Measurements from ENCODE around the gene HIPK4.
"Not testable (repeated sequence)": the region's sequence is repeated elsewhere in the genome, so short reads cannot be mapped to it uniquely, and the experiment has no call there.

HIPK4 gene

GRCh38 chr19:40392894-40393517 lies 3.0 kb upstream of the HIPK4 start:
- DNase-seq = no peak

- DNase-seq = no peak
These were observed 2.1 kb upstream of the HIPK4 start for GRCh38 chr19:40392123-40392522.

- DNase-seq = no peak
These were observed 437 bp downstream of the HIPK4 start for GRCh38 chr19:40389404-40390083.

- DNase-seq = no peak
These were observed 1.5 kb downstream of the HIPK4 start for GRCh38 chr19:40388481-40388880.

GRCh38 chr19:40387155-40387554 lies 2.8 kb downstream of the HIPK4 start:
- no peak for DNase-seq

- DNase-seq = no peak
These were observed 6.2 kb downstream of the HIPK4 start for GRCh38 chr19:40383668-40384248.

GRCh38 chr19:40381321-40381720 lies 8.7 kb downstream of the HIPK4 start:
- DNase-seq = no peak

- no peak for DNase-seq
These were observed 9.6 kb downstream of the HIPK4 start for GRCh38 chr19:40380199-40381037.

GRCh38 chr19:40379446-40380198 lies 10.4 kb downstream of the HIPK4 start:
- DNase-seq = no peak

- DNase-seq = no peak
These were observed 11.5 kb downstream of the HIPK4 start for GRCh38 chr19:40378509-40378908.

GRCh38 chr19:40377876-40378385 lies 12.1 kb downstream of the HIPK4 start:
- DNase-seq = no peak

- DNase-seq = no peak
These were observed 13.6 kb downstream of the HIPK4 start for GRCh38 chr19:40376286-40376862.

- DNase-seq = no peak
These were observed 15.9 kb downstream of the HIPK4 start for GRCh38 chr19:40374084-40374483.

GRCh38 chr19:40371802-40372122 lies 18.2 kb downstream of the HIPK4 start:
- no peak for DNase-seq

- peak; percentile 19 for DNase-seq
These were observed 18.8 kb downstream of the HIPK4 start for GRCh38 chr19:40370997-40371801.

- not testable (repeated sequence) for DNase-seq
These were observed 19.7 kb downstream of the HIPK4 start for GRCh38 chr19:40370253-40370652.

- DNase-seq = no peak
These were observed 20.2 kb downstream of the HIPK4 start for GRCh38 chr19:40369797-40370196.

- no peak for DNase-seq
These were observed 22.2 kb downstream of the HIPK4 start for GRCh38 chr19:40367577-40368434.

- DNase-seq = no peak
These were observed 23.1 kb downstream of the HIPK4 start for GRCh38 chr19:40366697-40367561.
